Activated B cell treated with CpG ODN at 0.5 μM for 24 hours (primary cell): ENCODE results near the gene SEPSECS. TPM values are rescaled to one million over a fixed set of nuclear protein-coding genes. Genes with fewer than 3 reads are reported as not detected.

Source experiments
- ATAC-seq: fragments of 200-7000 bp; cut with Tn5 transposase; one replicate; pipeline ENCODE4 v1.10.0; 2021; ENCODE audit warnings: low read depth, mild to moderate bottlenecking, moderate library complexity
- CTCF ChIA-PET: fragments of 350-600 bp; sonication (Branson Sonifier 250); formaldehyde crosslinking; loops from one replicate; lab custom pipeline; 2021; ENCODE audit warnings: antibody characterized with exemption; lab: Charles Lee
- POLR2A ChIA-PET: fragments of 350-600 bp; sonication (Branson Sonifier 250); formaldehyde crosslinking; loops from one replicate; lab custom pipeline; 2021; ENCODE audit warnings: antibody characterized with exemption; lab: Charles Lee
- DNase-seq: peaks from one replicate; pipeline ENCODE4 v3.0.0; 2022
- H3K27ac Mint-ChIP-seq: one replicate; pipeline ENCODE4 v1.8.0; 2020; ENCODE audit warnings: mixed read lengths
- H3K27me3 Mint-ChIP-seq: one replicate; pipeline ENCODE4 v1.8.0; 2021; ENCODE audit warnings: mixed read lengths
- H3K36me3 Mint-ChIP-seq: one replicate; pipeline ENCODE4 v1.8.0; 2021; ENCODE audit warnings: low read depth, mixed read lengths
- H3K4me1 Mint-ChIP-seq: one replicate; pipeline ENCODE4 v1.8.0; 2021; ENCODE audit warnings: mixed read lengths
- H3K4me3 Mint-ChIP-seq: one replicate; pipeline ENCODE4 v1.8.0; 2020; ENCODE audit warnings: mild to moderate bottlenecking, mixed read lengths
- H3K9me3 Mint-ChIP-seq: one replicate; pipeline ENCODE4 v1.8.0; 2020; ENCODE audit warnings: mixed read lengths
- intact Hi-C: fragments of 100-400 bp; cut with micrococcal nuclease; formaldehyde crosslinking; loops from one replicate; pipeline ENCODE4 v1.15.1; 2024
- total RNA-seq: library from RNA; stranded (reverse); gene quantifications from 2 replicates; pipeline ENCODE4 v1.2.3, GENCODE V29; 2022
- TF ChIP-seq, protein P1 (sequence below): fragments of 200-600 bp; IDR thresholded peaks from one replicate; pipeline ENCODE4 v1.8.0; 2022; ENCODE audit warnings: antibody characterized with exemption, mild to moderate bottlenecking

SEPSECS gene
- total RNA-seq, 1 donor from 2014 or later: 12.4 TPM

- POLR2A ChIA-PET: no interaction called here
- CTCF ChIA-PET: no interaction called here
- no peak for DNase-seq
- no peak for ATAC-seq
- intact Hi-C loops: no loop called here
- Mint-ChIP-seq H3K4me3 (no peak overlapping the region), H3K36me3 (no peaks in the 10 kb centered on the region), H3K4me1 (no peaks in the 10 kb centered on the region), H3K27ac (no peak overlapping the region), H3K9me3 (no peaks in the 10 kb centered on the region), H3K27me3 (no peaks in the 10 kb centered on the region)
- TF ChIP-seq, protein P1, sequence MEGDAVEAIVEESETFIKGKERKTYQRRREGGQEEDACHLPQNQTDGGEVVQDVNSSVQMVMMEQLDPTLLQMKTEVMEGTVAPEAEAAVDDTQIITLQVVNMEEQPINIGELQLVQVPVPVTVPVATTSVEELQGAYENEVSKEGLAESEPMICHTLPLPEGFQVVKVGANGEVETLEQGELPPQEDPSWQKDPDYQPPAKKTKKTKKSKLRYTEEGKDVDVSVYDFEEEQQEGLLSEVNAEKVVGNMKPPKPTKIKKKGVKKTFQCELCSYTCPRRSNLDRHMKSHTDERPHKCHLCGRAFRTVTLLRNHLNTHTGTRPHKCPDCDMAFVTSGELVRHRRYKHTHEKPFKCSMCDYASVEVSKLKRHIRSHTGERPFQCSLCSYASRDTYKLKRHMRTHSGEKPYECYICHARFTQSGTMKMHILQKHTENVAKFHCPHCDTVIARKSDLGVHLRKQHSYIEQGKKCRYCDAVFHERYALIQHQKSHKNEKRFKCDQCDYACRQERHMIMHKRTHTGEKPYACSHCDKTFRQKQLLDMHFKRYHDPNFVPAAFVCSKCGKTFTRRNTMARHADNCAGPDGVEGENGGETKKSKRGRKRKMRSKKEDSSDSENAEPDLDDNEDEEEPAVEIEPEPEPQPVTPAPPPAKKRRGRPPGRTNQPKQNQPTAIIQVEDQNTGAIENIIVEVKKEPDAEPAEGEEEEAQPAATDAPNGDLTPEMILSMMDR: no peak
Observed at GRCh38 chr4:25184056-25184455, 23.8 kb upstream of the SEPSECS start.

DNA sequence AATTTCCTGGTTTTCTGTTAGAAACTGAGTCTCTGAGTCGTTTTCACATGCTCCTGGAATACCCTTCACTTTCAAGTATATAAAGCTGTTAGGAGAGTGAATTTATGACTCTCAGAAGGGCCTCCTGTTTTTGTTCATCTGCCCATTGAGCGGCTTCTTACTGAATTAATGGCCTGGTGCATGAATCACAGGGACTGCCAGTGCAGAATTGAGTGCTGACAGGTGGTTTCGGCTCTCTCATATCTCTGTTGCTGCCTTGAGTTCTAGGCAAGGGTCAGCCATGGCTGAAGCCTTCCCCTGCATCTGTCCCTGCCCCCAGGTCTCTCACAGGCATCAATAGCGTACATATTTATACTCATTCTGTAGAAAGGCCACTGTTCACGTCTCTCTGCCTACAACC, 22.7 kb upstream of the SEPSECS start:
- intact Hi-C loops: no loop called here
- H3K4me1 Mint-ChIP-seq: no peaks in the 10 kb centered on the region
- H3K4me3 Mint-ChIP-seq: no peak overlapping the region
- no peaks in the 10 kb centered on the region for H3K9me3 Mint-ChIP-seq
- no peak for ATAC-seq
- ChIA-PET CTCF (no interaction called here), POLR2A (no interaction called here)
- DNase-seq: no peak
- no peak overlapping the region for H3K27ac Mint-ChIP-seq
- TF ChIP-seq, protein P1: no peak
- no peaks in the 10 kb centered on the region for H3K27me3 Mint-ChIP-seq
- H3K36me3 Mint-ChIP-seq: no peaks in the 10 kb centered on the region

DNA sequence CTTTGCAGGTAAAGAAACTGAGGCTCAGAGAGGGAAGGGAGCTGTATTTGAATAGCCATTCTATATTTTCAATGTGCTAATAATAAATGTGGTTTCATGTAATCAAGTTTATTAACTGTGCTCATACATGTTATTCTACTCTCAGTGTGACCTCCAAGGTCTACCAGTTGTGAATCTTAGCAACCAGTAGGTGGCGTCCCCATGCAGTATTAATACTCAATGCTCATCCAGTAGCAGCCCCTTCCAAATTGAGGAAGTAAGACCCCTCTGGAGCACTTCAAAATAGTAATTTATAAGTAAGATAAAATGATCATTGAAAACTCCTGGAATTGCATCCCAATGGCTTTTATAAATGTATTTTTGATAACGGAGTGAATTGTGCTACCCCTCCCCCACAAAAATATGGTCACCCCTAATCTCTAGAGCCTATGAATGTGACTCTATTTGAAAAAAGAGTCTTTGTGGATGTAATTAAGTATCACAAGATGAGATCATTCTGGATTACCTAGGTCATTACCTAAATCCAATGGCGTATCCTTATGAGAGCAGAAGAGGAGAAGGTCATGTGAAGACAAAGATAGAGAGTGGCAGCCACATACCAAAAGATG, 20.4 kb upstream of the SEPSECS start:
- DNase-seq: no peak
- no peaks in the 10 kb centered on the region for H3K4me1 Mint-ChIP-seq
- intact Hi-C loops: loop anchor here (1.0 kb wide), 3 partner anchors 61 to 187 kb away; partner anchors contain the start of gene ZCCHC4
- no peaks in the 10 kb centered on the region for H3K27me3 Mint-ChIP-seq
- POLR2A ChIA-PET: no interaction called here
- no peak overlapping the region for H3K4me3 Mint-ChIP-seq
- TF ChIP-seq, protein P1: no peak
- CTCF ChIA-PET: interaction anchor here (1.0 to 1.9 kb wide), 3 partner anchors 19 to 186 kb away, joined by 3 to 9 read pairs (median 5); partner anchors contain the start of gene ZCCHC4
- no peak overlapping the region for H3K27ac Mint-ChIP-seq
- peak; percentile 82 for ATAC-seq
- no peaks in the 10 kb centered on the region for H3K9me3 Mint-ChIP-seq
- peaks cover 9% of the 10 kb centered on the region for H3K36me3 Mint-ChIP-seq

DNA sequence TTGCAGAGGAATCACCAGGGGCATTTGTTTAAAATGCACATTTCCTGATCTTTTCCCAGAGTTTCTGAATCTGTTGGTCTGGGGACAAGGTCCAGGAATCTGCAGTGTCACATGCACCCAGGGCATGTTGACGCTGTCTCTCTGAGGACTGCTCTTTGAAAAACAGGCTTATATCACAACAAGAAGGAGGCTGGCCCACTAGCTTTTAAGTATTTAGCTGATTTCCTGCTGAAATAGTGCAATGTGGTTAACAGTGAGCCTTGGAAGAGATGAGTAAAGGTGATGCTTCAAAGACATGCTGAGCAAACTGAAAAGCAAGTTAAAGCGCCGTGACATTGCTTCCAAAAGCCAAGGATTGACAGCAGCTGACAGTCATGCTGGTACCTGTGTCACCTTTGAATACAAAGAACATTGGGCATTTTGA, 18.6 kb upstream of the SEPSECS start:
- Mint-ChIP-seq H3K4me1 (no peaks in the 10 kb centered on the region), H3K27me3 (no peaks in the 10 kb centered on the region), H3K36me3 (peaks cover 14% of the 10 kb centered on the region), H3K27ac (no peak overlapping the region), H3K4me3 (no peak overlapping the region), H3K9me3 (no peaks in the 10 kb centered on the region)
- intact Hi-C loops: no loop called here
- ATAC-seq (no peak), DNase-seq (no peak)
- TF ChIP-seq, protein P1: no peak
- ChIA-PET CTCF (interaction anchor here (1.8 to 1.9 kb wide), 2 partner anchors 134 to 188 kb away, joined by 5 to 9 read pairs; partner anchors contain the start of gene ZCCHC4), POLR2A (no interaction called here)

GRCh38 chr4:25177147-25177546, 16.9 kb upstream of the SEPSECS start:
- no peaks in the 10 kb centered on the region for H3K27me3 Mint-ChIP-seq
- ChIA-PET CTCF (no interaction called here), POLR2A (no interaction called here)
- H3K27ac Mint-ChIP-seq: no peak overlapping the region
- H3K4me1 Mint-ChIP-seq: no peaks in the 10 kb centered on the region
- H3K36me3 Mint-ChIP-seq: peaks cover 17% of the 10 kb centered on the region
- intact Hi-C loops: no loop called here
- H3K4me3 Mint-ChIP-seq: no peak overlapping the region
- no peaks in the 10 kb centered on the region for H3K9me3 Mint-ChIP-seq
- TF ChIP-seq, protein P1: no peak
- DNase-seq (no peak), ATAC-seq (no peak)
